Measurements from ENCODE around the gene SPDYC. TPM values are rescaled to one million over a fixed set of nuclear protein-coding genes. Genes with fewer than 3 reads are reported as not detected.
A peak's percentile ranks its signal among the peaks of the same experiment; 100 is the strongest.

The SPDYC gene
- total RNA-seq, 1 donor from 2014 or later, result not detected

DNA sequence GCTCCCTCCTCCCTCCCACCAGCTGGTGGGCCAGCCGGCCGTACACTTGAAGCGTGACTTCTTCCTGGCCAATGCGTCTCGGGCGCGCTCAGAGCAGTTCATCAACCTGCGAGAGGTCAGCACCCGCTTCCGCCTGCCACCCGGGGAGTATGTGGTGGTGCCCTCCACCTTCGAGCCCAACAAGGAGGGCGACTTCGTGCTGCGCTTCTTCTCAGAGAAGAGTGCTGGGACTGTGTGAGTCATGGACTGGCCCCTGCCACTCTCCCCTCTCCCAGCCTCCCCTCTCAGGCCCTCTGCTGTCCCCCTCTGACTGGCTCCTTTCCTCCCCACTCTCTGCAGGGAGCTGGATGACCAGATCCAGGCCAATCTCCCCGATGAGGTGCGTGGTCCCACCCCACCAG is 36.4 kb downstream of the SPDYC start:
- no peak for TF ChIP-seq CTCF (IDR thresholded peaks at IDR 0.05)
- H3K36me3 ChIP-seq, result peaks cover 81 to 94% of the 10 kb centered on the region in 2 donors

GRCh38 chr11:65206901-65207300 is 36.9 kb downstream of the SPDYC start:
- Histone ChIP-seq H3K9me3 (no peaks in the 10 kb centered on the region), H3K27me3 (no peaks in the 10 kb centered on the region), H3K27ac (no peak overlapping the region), H3K4me1 (no peaks in the 10 kb centered on the region), H3K4me3 (no peak overlapping the region), H3K36me3 (peaks cover 83 to 96% of the 10 kb centered on the region in 2 donors)
- TF ChIP-seq CTCF (IDR thresholded peaks at IDR 0.05), result no peak
- peak in 1 of 2 donors; percentile 49 for DNase-seq (ENCODE audit: low spot score in 2 of 2)
- intact Hi-C loops (cut with DNase I), result no loop called here

More for the DNA sequence above, 36.4 kb downstream of the SPDYC start:
- no peaks in the 10 kb centered on the region for H3K27me3 ChIP-seq
- no peaks in the 10 kb centered on the region for H3K4me1 ChIP-seq
- H3K9me3 ChIP-seq, result no peaks in the 10 kb centered on the region
- peak in 1 of 2 donors; percentile 45 for DNase-seq (ENCODE audit: low spot score in 2 of 2)
- intact Hi-C loops (cut with DNase I), result no loop called here
- H3K27ac ChIP-seq, result no peak overlapping the region
- H3K4me3 ChIP-seq, result no peak overlapping the region

- Histone ChIP-seq H3K27ac (no peak overlapping the region), H3K36me3 (peaks cover 73 to 84% of the 10 kb centered on the region in 2 donors), H3K9me3 (no peaks in the 10 kb centered on the region), H3K4me1 (no peaks in the 10 kb centered on the region), H3K4me3 (no peak overlapping the region), H3K27me3 (no peaks in the 10 kb centered on the region)
- no peak for TF ChIP-seq CTCF (IDR thresholded peaks at IDR 0.05)
- intact Hi-C loops (cut with DNase I), result no loop called here
- peak in 1 of 2 donors; percentile 55 for DNase-seq (ENCODE audit: low spot score in 2 of 2)
Observed at GRCh38 chr11:65207918-65208784, 38.1 kb downstream of the SPDYC start.

DNA sequence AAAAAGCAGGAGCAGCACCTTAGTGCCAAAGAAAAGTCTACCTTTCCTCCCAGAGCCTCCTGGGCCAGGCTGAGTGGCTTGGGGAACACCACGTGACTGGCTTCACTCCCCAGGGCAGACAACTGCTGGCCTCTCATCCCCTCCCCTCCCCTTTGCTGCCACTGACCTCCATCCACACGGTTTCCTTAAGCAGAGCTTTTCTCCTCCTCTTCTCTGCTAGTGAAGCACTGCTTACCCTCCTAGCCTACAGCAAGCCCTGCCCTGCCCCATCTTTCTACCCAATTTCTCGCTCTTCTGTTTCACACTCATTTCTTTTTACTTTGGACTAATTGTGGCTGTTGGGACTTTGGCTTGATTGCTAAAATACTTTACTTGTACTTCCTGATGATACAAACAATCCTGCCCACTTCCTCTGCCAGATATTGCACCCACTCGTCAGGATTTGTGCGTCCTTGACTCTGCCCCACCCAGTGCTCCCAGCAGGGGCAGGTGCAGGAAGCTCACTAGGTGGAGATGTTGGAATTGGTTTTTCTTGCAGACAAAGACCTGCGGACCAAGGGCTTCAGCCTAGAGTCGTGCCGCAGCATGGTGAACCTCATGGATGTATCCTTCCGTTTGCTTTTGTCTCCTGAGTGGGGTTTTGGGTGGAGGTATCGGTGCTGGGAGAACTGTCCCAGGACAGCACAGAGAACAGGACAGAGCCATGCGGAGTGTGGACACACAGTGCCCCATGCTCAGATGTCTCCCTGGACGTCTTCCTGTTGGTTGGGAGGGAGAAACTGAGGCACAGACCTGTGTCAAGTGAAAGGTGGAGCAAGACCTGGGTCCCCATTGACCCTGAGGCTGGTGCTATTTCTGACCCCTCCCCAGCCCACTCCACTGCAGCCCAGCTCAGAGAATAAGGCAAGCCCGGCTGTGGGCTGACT is 39.0 kb downstream of the SPDYC start:
- Histone ChIP-seq H3K4me3 (no peak overlapping the region), H3K27ac (no peak overlapping the region), H3K9me3 (no peaks in the 10 kb centered on the region), H3K36me3 (peaks cover 69 to 76% of the 10 kb centered on the region in 2 donors), H3K27me3 (no peaks in the 10 kb centered on the region), H3K4me1 (no peaks in the 10 kb centered on the region)
- DNase-seq (ENCODE audit: low spot score in 2 of 2), result peak in 1 of 2 donors; percentile 52
- intact Hi-C loops (cut with DNase I), result no loop called here
- no peak for TF ChIP-seq CTCF (IDR thresholded peaks at IDR 0.05)

DNA sequence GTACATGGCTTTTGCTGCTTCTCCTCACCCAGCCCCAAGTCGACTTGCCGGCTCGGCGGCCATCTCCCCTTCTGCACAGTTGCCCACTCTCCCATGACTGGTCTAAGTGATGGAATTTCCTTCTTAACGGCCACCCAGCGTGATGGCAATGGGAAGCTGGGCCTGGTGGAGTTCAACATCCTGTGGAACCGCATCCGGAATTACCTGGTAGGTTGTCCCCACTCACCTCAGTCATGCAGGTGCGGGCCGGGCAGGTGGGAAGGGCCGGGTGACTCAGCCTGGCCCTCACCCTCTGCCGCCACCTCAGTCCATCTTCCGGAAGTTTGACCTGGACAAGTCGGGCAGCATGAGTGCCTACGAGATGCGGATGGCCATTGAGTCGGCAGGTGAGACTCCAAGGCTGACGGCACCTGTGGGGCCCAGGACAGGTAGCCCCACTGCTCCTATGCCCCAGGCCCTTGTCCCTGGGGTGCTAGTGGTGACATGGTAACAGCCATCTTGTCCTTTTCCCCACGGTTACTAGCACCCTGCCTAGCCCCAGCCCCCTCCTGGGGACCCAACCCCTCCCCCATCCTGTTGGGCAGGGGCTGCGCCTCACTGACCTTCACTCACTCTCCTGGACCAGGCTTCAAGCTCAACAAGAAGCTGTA is 39.8 kb downstream of the SPDYC start:
- intact Hi-C loops (cut with DNase I), result no loop called here
- Histone ChIP-seq H3K4me1 (no peaks in the 10 kb centered on the region), H3K9me3 (no peaks in the 10 kb centered on the region), H3K4me3 (no peak overlapping the region), H3K27me3 (no peaks in the 10 kb centered on the region), H3K36me3 (peaks cover 68 to 69% of the 10 kb centered on the region in 2 donors), H3K27ac (no peak overlapping the region)
- DNase-seq (ENCODE audit: low spot score in 2 of 2), result peak in 1 of 2 donors; percentile 41
- TF ChIP-seq CTCF (IDR thresholded peaks at IDR 0.05), result no peak
